ENCODE results near the gene OR5K1.

OR5K1 gene

DNA sequence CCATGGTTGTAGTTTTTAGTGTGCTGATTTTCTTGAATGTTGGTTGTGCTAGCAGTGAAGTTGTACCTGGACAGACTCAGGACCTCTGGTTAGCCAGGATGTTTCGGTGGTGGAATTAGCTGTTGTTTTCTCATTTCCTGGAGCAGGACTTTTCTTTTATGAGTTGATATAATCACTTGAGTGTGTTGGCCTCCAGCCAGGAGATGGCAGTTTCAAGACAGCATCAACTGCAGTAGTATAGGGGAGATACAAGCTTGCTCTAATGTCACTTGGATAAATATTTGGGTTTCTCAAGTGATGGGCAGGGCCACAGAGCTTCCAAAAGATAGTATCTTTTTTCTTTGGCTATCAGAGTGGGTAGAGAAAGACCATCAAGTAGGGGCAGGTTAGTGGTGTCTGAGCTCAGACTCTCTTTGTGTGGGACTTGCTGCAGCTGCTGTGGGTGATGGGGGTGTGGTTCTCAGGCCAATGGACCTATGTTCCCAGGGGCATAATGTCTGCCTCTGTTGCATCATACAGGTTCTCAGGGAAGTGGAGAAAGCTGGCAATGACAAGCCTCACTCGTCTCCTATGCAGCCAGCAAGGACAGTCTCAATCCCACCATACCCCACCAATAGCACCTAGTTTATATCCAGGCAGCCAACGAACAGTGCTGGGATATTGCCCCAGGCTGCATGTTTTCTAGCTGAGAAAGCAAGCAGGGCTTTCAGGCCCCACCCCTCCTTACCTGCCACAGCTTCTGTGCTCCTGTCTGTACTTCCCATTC lies 19.9 kb downstream of the OR5K1 start:
- peaks cover 21% of the 10 kb centered on the region for H3K9me3 ChIP-seq (ENCODE audit: low read length)
- H3K27me3 ChIP-seq (ENCODE audit: control insufficient read depth in 1 of 2, insufficient read depth in 2 of 2, low read length in 2 of 2) = no peaks in the 10 kb centered on the region
- no peaks in the 10 kb centered on the region for H3K36me3 ChIP-seq (ENCODE audit: insufficient read depth, low read length)
- H3K27ac ChIP-seq (ENCODE audit: low read depth, low read length) = no peak overlapping the region
- no peaks in the 10 kb centered on the region for H3K4me1 ChIP-seq (ENCODE audit: insufficient read depth, low read length)
- no peak overlapping the region for H3K4me3 ChIP-seq (ENCODE audit: low read depth in 1 of 2, low read length in 2 of 2)
- no peak overlapping the region for H3K9ac ChIP-seq (ENCODE audit: low read length)

DNA sequence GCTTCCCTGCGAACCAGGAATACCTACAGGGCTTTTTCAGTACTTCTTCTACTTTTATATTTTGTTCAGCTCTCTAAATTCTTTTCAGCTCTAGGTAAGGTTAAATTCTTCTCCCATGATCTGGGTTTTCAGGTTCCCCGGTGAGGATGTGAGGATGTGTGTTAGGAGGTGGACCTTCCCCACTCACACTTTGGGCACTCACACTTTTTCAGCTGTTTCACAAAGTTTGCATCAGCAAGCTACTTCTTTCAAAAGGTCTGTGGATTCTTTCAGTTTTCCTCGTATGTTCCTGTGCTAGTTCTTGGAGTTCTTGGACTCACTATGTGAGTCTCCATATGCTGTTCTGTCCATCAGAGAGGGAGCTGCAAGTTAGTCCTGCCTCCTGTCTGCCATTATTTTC lies 20.6 kb downstream of the OR5K1 start:
- H3K27me3 ChIP-seq (ENCODE audit: control insufficient read depth in 1 of 2, insufficient read depth in 2 of 2, low read length in 2 of 2) = no peaks in the 10 kb centered on the region
- no peaks in the 10 kb centered on the region for H3K4me1 ChIP-seq (ENCODE audit: insufficient read depth, low read length)
- no peak overlapping the region for H3K4me3 ChIP-seq (ENCODE audit: low read depth in 1 of 2, low read length in 2 of 2)
- no peaks in the 10 kb centered on the region for H3K36me3 ChIP-seq (ENCODE audit: insufficient read depth, low read length)
- H3K9me3 ChIP-seq (ENCODE audit: low read length) = peaks cover 28% of the 10 kb centered on the region
- H3K27ac ChIP-seq (ENCODE audit: low read depth, low read length) = no peak overlapping the region
- H3K9ac ChIP-seq (ENCODE audit: low read length) = no peak overlapping the region

DNA sequence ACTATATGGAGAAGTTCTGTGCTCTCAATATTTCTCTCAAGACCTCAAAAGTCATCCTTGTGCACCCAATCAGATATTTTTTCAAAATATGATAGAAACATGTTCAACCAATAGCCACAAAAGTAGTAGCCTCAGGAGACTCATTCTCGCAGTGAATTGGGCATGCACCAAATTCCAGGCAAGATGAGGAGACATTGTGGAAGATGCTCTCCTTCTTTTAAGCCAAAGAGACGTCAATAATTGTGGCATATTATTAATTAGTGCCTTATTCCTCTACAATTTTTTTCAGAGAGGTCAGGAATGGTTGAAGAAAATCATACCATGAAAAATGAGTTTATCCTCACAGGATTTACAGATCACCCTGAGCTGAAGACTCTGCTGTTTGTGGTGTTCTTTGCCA lies 34.4 kb downstream of the OR5K1 start, which contains the start of gene OR5K2:
TSS of gene OR5K2 (plus strand) at position 301 of the 400 bp plus-strand sequence. CDS start at position 301, 0 bp downstream.
- no peak within 1 kb of the TSS for H3K9ac ChIP-seq (ENCODE audit: low read length)
- H3K27me3 ChIP-seq (ENCODE audit: control insufficient read depth in 1 of 2, insufficient read depth in 2 of 2, low read length in 2 of 2) = no peaks in the 10 kb centered on the region
- no peaks in the 10 kb centered on the region for H3K9me3 ChIP-seq (ENCODE audit: low read length)
- H3K36me3 ChIP-seq (ENCODE audit: insufficient read depth, low read length) = no peaks in the 10 kb centered on the region
- no peak within 1 kb of the TSS for H3K27ac ChIP-seq (ENCODE audit: low read depth, low read length)
- no peaks in the 10 kb centered on the region for H3K4me1 ChIP-seq (ENCODE audit: insufficient read depth, low read length)
- H3K4me3 ChIP-seq (ENCODE audit: low read depth in 1 of 2, low read length in 2 of 2) = no peak within 1 kb of the TSS

DNA sequence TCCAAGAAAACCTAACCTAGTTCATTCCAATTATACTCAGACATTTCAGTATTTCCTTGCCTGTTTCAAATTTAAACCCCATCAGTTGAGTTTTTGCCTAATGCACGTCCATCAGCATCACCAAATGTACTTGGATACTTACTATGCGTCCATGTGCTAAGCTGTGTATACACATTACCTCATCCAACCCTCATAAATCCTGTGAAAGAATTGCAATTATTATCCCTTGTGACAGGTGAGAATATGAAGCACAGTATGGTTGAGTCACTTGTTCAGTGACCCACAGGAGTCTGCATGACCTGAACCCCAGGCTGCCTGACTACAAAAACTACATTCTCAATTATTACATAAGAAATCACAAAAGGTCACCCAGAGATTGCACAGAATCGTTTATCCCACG lies 37.0 kb downstream of the OR5K1 start:
- Histone ChIP-seq H3K36me3 (ENCODE audit: insufficient read depth, low read length) (no peaks in the 10 kb centered on the region), H3K9me3 (ENCODE audit: low read length) (no peaks in the 10 kb centered on the region), H3K27me3 (ENCODE audit: control insufficient read depth in 1 of 2, insufficient read depth in 2 of 2, low read length in 2 of 2) (no peaks in the 10 kb centered on the region), H3K27ac (ENCODE audit: low read depth, low read length) (no peak overlapping the region), H3K4me1 (ENCODE audit: insufficient read depth, low read length) (no peaks in the 10 kb centered on the region), H3K9ac (ENCODE audit: low read length) (no peak overlapping the region), H3K4me3 (ENCODE audit: low read depth in 1 of 2, low read length in 2 of 2) (no peak overlapping the region)

DNA sequence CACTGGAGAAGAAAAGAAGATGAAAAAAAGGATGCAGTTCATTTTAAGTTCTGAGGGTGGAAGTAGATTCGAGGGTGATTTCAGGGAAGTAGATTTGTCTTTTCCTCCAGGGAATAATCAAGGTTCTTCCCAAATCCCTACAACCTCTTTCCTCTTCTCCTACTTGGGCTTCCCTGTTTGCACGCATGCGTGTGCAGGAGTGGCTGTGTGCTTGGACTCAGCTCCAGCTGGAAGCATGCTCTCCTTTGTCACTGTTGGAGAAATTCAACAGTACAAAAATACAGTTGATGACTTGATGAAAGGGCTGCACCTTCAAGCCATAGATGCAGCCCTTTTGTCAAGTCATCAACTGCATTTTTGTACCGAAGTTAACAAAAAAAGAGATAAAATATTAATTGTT lies 38.3 kb downstream of the OR5K1 start:
- no peak overlapping the region for H3K27ac ChIP-seq (ENCODE audit: low read depth, low read length)
- no peak overlapping the region for H3K4me3 ChIP-seq (ENCODE audit: low read depth in 1 of 2, low read length in 2 of 2)
- no peaks in the 10 kb centered on the region for H3K9me3 ChIP-seq (ENCODE audit: low read length)
- no peaks in the 10 kb centered on the region for H3K36me3 ChIP-seq (ENCODE audit: insufficient read depth, low read length)
- no peaks in the 10 kb centered on the region for H3K27me3 ChIP-seq (ENCODE audit: control insufficient read depth in 1 of 2, insufficient read depth in 2 of 2, low read length in 2 of 2)
- no peaks in the 10 kb centered on the region for H3K4me1 ChIP-seq (ENCODE audit: insufficient read depth, low read length)
- no peak overlapping the region for H3K9ac ChIP-seq (ENCODE audit: low read length)

DNA sequence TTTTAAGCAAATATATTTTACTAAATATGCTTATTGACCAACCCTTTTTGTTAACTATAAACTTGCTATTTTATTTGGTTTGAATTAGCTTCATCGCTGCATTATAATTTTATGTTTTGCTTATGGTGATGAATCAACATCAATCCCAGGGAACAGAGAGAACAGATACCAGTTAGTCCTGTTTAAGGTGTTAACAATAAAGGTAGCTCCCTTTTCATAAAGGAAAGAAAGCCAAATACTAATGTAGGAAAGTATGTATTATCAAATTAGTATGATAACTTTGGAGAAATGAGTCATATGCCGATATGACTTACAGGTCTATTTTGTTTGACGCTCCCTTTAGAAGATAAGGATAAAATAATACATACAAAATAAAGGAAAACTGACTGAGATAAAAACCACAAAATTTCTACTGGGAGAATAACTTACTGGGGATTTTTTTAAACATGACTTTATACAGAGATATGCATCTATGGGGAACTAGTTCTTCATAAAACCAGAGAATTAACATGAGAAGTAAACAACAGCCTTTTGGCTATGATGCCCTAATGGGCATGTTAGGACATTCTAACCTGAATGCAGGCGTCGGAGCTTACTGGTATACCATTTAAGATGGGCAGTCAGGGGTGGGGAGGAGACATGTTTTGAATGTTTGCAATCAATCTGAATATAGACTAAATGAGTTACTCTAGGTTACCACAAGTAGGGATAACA lies 39.0 kb downstream of the OR5K1 start:
- Histone ChIP-seq H3K4me3 (ENCODE audit: low read depth in 1 of 2, low read length in 2 of 2) (no peak overlapping the region), H3K27ac (ENCODE audit: low read depth, low read length) (no peak overlapping the region), H3K9ac (ENCODE audit: low read length) (no peak overlapping the region), H3K4me1 (ENCODE audit: insufficient read depth, low read length) (no peaks in the 10 kb centered on the region), H3K9me3 (ENCODE audit: low read length) (no peaks in the 10 kb centered on the region), H3K36me3 (ENCODE audit: insufficient read depth, low read length) (no peaks in the 10 kb centered on the region), H3K27me3 (ENCODE audit: control insufficient read depth in 1 of 2, insufficient read depth in 2 of 2, low read length in 2 of 2) (no peaks in the 10 kb centered on the region)

DNA sequence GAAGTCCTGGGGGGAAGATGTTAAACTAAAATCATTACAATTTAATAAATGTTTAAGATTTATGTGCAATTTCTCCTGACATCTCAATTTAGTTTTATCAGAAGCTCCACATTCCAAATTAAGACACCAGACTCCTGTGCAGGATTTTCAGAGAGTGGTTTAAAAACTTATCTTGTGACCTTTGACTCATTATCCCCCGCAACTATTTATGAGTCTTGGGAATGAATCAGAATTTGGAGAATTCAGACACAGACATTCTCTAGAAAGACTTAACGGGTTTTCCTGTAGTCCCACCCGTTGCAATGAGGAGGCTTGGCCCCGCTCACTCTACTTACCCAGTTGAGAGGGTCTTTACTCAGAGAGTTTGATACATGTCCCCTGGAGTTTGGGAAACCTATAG lies 41.5 kb downstream of the OR5K1 start:
- no peaks in the 10 kb centered on the region for H3K36me3 ChIP-seq (ENCODE audit: insufficient read depth, low read length)
- no peaks in the 10 kb centered on the region for H3K9me3 ChIP-seq (ENCODE audit: low read length)
- H3K27ac ChIP-seq (ENCODE audit: low read depth, low read length) = no peak overlapping the region
- H3K4me1 ChIP-seq (ENCODE audit: insufficient read depth, low read length) = no peaks in the 10 kb centered on the region
- no peaks in the 10 kb centered on the region for H3K27me3 ChIP-seq (ENCODE audit: control insufficient read depth in 1 of 2, insufficient read depth in 2 of 2, low read length in 2 of 2)
- H3K9ac ChIP-seq (ENCODE audit: low read length) = no peak overlapping the region
- no peak overlapping the region for H3K4me3 ChIP-seq (ENCODE audit: low read depth in 1 of 2, low read length in 2 of 2)

DNA sequence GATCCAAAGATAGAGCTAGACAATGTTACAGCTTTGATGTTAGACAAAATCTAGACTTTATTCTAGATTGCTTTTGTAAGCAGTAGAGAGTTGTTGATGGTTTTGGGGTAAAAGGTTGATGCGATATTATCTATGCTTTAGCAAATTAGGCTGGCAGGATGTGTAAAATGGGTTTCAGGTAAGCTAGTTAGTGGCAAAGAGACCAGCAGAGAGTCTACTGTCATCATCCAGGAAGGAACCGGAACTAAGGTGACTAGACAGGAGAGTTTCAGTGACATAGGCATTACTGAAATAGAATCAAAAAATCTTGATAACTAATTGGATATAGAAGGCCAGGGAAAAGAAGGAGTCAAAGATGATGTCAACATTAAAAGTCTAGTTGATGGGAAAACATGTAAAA lies 45.6 kb downstream of the OR5K1 start:
- H3K27me3 ChIP-seq (ENCODE audit: control insufficient read depth in 1 of 2, insufficient read depth in 2 of 2, low read length in 2 of 2) = no peaks in the 10 kb centered on the region

DNA sequence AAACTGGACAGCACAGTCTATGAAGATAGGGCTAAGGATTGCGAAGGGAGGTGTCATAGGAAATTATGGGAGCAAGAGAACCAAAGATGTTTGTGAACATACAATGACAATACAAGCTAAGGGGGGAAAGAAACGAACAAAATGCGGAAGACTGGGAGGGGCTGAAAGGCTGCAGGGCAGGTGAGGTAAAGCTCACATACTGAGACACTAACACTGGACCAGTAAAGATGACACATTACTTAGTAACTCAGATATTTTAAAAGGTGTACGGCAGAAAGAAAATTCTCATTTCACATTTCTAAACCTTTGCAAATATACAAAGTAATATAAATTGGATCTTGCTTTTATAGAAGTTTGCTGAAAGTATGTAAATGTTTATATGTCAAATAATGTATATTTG lies 49.6 kb downstream of the OR5K1 start:
- H3K4me1 ChIP-seq (ENCODE audit: insufficient read depth, low read length) = no peaks in the 10 kb centered on the region
- no peaks in the 10 kb centered on the region for H3K9me3 ChIP-seq (ENCODE audit: low read length)
- H3K27ac ChIP-seq (ENCODE audit: low read depth, low read length) = no peak overlapping the region
- peaks cover 30% of the 10 kb centered on the region for H3K36me3 ChIP-seq (ENCODE audit: insufficient read depth, low read length)
- H3K27me3 ChIP-seq (ENCODE audit: control insufficient read depth in 1 of 2, insufficient read depth in 2 of 2, low read length in 2 of 2) = no peaks in the 10 kb centered on the region
- H3K9ac ChIP-seq (ENCODE audit: low read length) = no peak overlapping the region
- no peak overlapping the region for H3K4me3 ChIP-seq (ENCODE audit: low read depth in 1 of 2, low read length in 2 of 2)

More for the DNA sequence above, 45.6 kb downstream of the OR5K1 start:
- Histone ChIP-seq H3K9ac (ENCODE audit: low read length) (no peak overlapping the region), H3K4me3 (ENCODE audit: low read depth in 1 of 2, low read length in 2 of 2) (no peak overlapping the region), H3K27ac (ENCODE audit: low read depth, low read length) (no peak overlapping the region), H3K36me3 (ENCODE audit: insufficient read depth, low read length) (peaks cover 8% of the 10 kb centered on the region), H3K4me1 (ENCODE audit: insufficient read depth, low read length) (no peaks in the 10 kb centered on the region), H3K9me3 (ENCODE audit: low read length) (no peaks in the 10 kb centered on the region)

DNA sequence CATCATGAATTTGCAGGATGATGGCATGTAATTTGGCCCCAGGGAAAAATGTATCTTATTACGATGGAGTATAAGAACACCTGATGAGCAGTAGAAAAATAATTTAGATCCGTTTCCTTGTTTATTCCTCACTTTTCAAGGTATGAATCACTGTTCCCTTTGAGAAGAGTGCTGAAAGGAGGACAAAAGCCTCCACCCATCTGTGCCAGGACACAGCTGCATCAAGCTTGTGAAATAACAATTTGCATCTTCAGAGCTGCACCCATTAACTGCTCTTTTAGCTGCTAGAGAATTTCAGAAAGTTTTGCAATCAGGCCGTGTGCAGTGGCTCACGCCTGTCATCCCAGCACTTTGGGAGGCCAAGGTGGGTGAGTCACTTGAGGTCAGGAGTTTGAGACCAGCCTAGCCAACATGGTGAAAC lies 50.1 kb downstream of the OR5K1 start:
- Histone ChIP-seq H3K27me3 (ENCODE audit: control insufficient read depth in 1 of 2, insufficient read depth in 2 of 2, low read length in 2 of 2) (no peaks in the 10 kb centered on the region), H3K27ac (ENCODE audit: low read depth, low read length) (no peak overlapping the region), H3K4me1 (ENCODE audit: insufficient read depth, low read length) (no peaks in the 10 kb centered on the region), H3K9me3 (ENCODE audit: low read length) (no peaks in the 10 kb centered on the region), H3K9ac (ENCODE audit: low read length) (no peak overlapping the region), H3K36me3 (ENCODE audit: insufficient read depth, low read length) (peaks cover 30% of the 10 kb centered on the region), H3K4me3 (ENCODE audit: low read depth in 1 of 2, low read length in 2 of 2) (no peak overlapping the region)

DNA sequence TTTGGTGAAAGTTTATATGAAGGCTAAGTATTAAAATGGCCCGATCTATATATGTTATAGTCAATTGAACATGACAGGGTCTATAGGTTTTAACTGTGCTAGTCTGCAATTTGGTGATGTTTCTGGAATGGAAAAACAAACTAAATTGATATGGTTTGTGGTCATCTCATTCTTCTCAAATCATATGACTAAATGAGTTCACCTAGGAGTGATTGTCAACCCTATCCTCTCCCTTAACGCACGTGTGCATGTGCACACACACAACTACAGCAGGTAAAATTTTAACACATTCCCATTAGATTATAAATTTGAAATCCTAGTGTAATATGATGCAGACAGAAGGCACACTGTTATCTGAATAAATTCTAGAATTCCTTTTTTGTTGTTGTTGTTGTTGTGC lies 50.7 kb downstream of the OR5K1 start:
- peaks cover 30% of the 10 kb centered on the region for H3K36me3 ChIP-seq (ENCODE audit: insufficient read depth, low read length)
- no peak overlapping the region for H3K4me3 ChIP-seq (ENCODE audit: low read depth in 1 of 2, low read length in 2 of 2)
- H3K27me3 ChIP-seq (ENCODE audit: control insufficient read depth in 1 of 2, insufficient read depth in 2 of 2, low read length in 2 of 2) = no peaks in the 10 kb centered on the region
- no peak overlapping the region for H3K9ac ChIP-seq (ENCODE audit: low read length)
- no peak overlapping the region for H3K27ac ChIP-seq (ENCODE audit: low read depth, low read length)
- no peaks in the 10 kb centered on the region for H3K4me1 ChIP-seq (ENCODE audit: insufficient read depth, low read length)
- no peaks in the 10 kb centered on the region for H3K9me3 ChIP-seq (ENCODE audit: low read length)

DNA sequence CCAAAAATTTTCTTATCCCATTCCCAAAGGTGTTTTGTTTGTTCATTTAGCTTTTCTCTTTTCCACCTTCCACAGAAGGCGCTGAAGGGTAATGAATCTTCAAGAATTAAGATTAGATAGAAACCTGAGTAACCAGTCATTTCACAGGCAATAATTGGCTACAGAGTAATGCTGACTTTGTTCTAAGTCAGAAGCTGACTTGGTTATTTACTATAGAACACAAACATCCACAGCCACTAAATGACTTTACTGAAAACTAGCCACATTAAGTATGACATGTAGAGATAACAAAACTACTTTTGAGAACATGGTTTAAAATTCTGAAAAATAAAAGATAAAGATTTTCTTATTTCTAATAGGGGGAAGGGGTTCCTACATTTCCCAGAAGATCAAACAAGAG lies 51.9 kb downstream of the OR5K1 start:
- no peaks in the 10 kb centered on the region for H3K27me3 ChIP-seq (ENCODE audit: control insufficient read depth in 1 of 2, insufficient read depth in 2 of 2, low read length in 2 of 2)
- no peak overlapping the region for H3K4me3 ChIP-seq (ENCODE audit: low read depth in 1 of 2, low read length in 2 of 2)
- no peak overlapping the region for H3K9ac ChIP-seq (ENCODE audit: low read length)
- H3K9me3 ChIP-seq (ENCODE audit: low read length) = no peaks in the 10 kb centered on the region
- no peak overlapping the region for H3K27ac ChIP-seq (ENCODE audit: low read depth, low read length)
- H3K36me3 ChIP-seq (ENCODE audit: insufficient read depth, low read length) = peaks cover 40% of the 10 kb centered on the region
- H3K4me1 ChIP-seq (ENCODE audit: insufficient read depth, low read length) = no peaks in the 10 kb centered on the region
